Suprapubic skin (tissue), 3 donors: ENCODE results near the gene HOXA9.

ENCODE experiments used
- POLR2A ChIP-seq, 2 donors: fragments of 450-650 bp; IDR thresholded peaks; one replicate each; pipeline ENCODE4 v1.6.1; 2017; ENCODE audit warnings: antibody characterized with exemption in 2 of 2, mild to moderate bottlenecking in 2 of 2, moderate library complexity in 2 of 2
- TF ChIP-seq, protein P1 (sequence below), 2 donors: fragments of 200-600 bp in 1 of 2; fragments of 450-650 bp in 1 of 2; sonication (generic) in 1 of 2; IDR thresholded peaks; one replicate each; pipeline ENCODE4 v1.5.1; 2016 to 2019; ENCODE audit warnings: antibody characterized with exemption in 2 of 2, mild to moderate bottlenecking in 1 of 2, moderate library complexity in 1 of 2

GRCh38 chr7:27140126-27140857, 25.0 kb downstream of the HOXA9 start:
- TF ChIP-seq, protein P1, sequence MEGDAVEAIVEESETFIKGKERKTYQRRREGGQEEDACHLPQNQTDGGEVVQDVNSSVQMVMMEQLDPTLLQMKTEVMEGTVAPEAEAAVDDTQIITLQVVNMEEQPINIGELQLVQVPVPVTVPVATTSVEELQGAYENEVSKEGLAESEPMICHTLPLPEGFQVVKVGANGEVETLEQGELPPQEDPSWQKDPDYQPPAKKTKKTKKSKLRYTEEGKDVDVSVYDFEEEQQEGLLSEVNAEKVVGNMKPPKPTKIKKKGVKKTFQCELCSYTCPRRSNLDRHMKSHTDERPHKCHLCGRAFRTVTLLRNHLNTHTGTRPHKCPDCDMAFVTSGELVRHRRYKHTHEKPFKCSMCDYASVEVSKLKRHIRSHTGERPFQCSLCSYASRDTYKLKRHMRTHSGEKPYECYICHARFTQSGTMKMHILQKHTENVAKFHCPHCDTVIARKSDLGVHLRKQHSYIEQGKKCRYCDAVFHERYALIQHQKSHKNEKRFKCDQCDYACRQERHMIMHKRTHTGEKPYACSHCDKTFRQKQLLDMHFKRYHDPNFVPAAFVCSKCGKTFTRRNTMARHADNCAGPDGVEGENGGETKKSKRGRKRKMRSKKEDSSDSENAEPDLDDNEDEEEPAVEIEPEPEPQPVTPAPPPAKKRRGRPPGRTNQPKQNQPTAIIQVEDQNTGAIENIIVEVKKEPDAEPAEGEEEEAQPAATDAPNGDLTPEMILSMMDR (IDR thresholded peaks at IDR 0.05), result no peak
- no peak for TF ChIP-seq POLR2A (IDR thresholded peaks at IDR 0.05)
